Body of pancreas (tissue), 4 donors: ENCODE data around the gene CD58.

Source experiments
- CTCF ChIP-seq, 7 experiments: fragments of 450-650 bp in 4 of 7; fragments of 200-600 bp in 3 of 7; sonication (generic) in 3 of 7; IDR thresholded peaks; one replicate each; pipeline ENCODE4 v1.5.1; 2016 to 2019; ENCODE audit warnings: antibody characterized with exemption in 7 of 7
- POLR2A ChIP-seq, 3 donors: fragments of 450-650 bp; IDR thresholded peaks; one replicate each; pipeline ENCODE4 v1.6.1; 2016; ENCODE audit warnings: antibody characterized with exemption in 3 of 3, mild to moderate bottlenecking in 2 of 3

GRCh38 chr1:116558140-116558549 is 12.7 kb downstream of the CD58 start:
- TF ChIP-seq POLR2A (IDR thresholded peaks at IDR 0.05) (no peak), CTCF (IDR thresholded peaks at IDR 0.05) (no peak)
